H1 (cell line): Measurements from ENCODE around the gene RPTOR. TPM values are rescaled to one million over a fixed set of nuclear protein-coding genes. Genes with fewer than 3 reads are reported as not detected.

Experiments
- CTCF ChIA-PET: fragments of 300-600 bp; sonication (Branson Sonifier 250); formaldehyde crosslinking; loops from one replicate; lab custom pipeline; 2021; ENCODE audit not compliant: partially characterized antibody; lab: Charles Lee
- POLR2A ChIA-PET: fragments of 300-600 bp; sonication (Branson Sonifier 250); formaldehyde crosslinking; loops from one replicate; lab custom pipeline; 2021; ENCODE audit warnings: inconsistent platforms; ENCODE audit not compliant: partially characterized antibody; lab: Charles Lee
- DNase-seq, 2 experiments: peaks; one replicate each; pipeline versions ENCODE4 v3.0.0 to v3.0.0-alpha.2; 2010 to 2022; ENCODE audit warnings: low spot score in 2 of 2, low read depth in 1 of 2, mixed read lengths in 1 of 2
- FAIRE-seq: peaks from 2 replicates; lab custom pipeline; 2011; peaks lifted over from hg19 to GRCh38; lab: Jason Lieb, UNC
- H2AFZ ChIP-seq: 2 replicates; pipeline ENCODE4 v1.8.1; 2012; ENCODE audit warnings: low read length, inconsistent platforms
- H2AK5ac ChIP-seq: 2 replicates; pipeline ENCODE4 v1.6.1; 2013; ENCODE audit warnings: low read depth, low read length
- H2BK120ac ChIP-seq: replicated peaks from 2 replicates; pipeline ENCODE3; 2013; ENCODE audit warnings: low read depth, low read length, inconsistent platforms
- H2BK12ac ChIP-seq: 2 replicates; pipeline ENCODE4 v1.6.1; 2013; ENCODE audit warnings: low read depth, low read length
- H2BK15ac ChIP-seq: 2 replicates; pipeline ENCODE4 v1.6.1; 2013; ENCODE audit warnings: low read length
- H2BK20ac ChIP-seq: 2 replicates; pipeline ENCODE4 v1.6.1; 2013; ENCODE audit warnings: low read length
- H2BK5ac ChIP-seq: 2 replicates; pipeline ENCODE4 v1.6.1; 2013; ENCODE audit warnings: low read depth, low read length
- H3K14ac ChIP-seq: 2 replicates; pipeline ENCODE4 v1.6.1; 2013; ENCODE audit warnings: inconsistent platforms; ENCODE audit not compliant: insufficient read length
- H3K18ac ChIP-seq: 2 replicates; pipeline ENCODE4 v1.6.1; 2013; ENCODE audit warnings: low read length; ENCODE audit errors: extremely low read depth
- H3K23ac ChIP-seq: 2 replicates; pipeline ENCODE4 v1.6.1; 2013; ENCODE audit warnings: inconsistent platforms; ENCODE audit not compliant: insufficient read length
- H3K23me2 ChIP-seq: 2 replicates; pipeline ENCODE4 v1.6.1; 2013; ENCODE audit warnings: low read depth, low read length
- H3K27ac ChIP-seq: 2 replicates; pipeline ENCODE4 v1.6.1; 2011; ENCODE audit warnings: low read depth, low read length, inconsistent platforms
- H3K27me3 ChIP-seq, 4 experiments: replicated peaks in 1 of 4; 1 replicate in 1 of 4; 2 replicates in 3 of 4; pipeline versions ENCODE4 v1.6.1 to v1.8.1; 2011 to 2013; ENCODE audit warnings: low read length in 3 of 4, mild to moderate bottlenecking in 3 of 4, inconsistent platforms in 2 of 4, mixed read lengths in 2 of 4, moderate library complexity in 1 of 4; ENCODE audit not compliant: control insufficient read depth in 3 of 4, insufficient read depth in 3 of 4; ENCODE audit errors: extremely low read depth in 1 of 4
- H3K36me3 ChIP-seq, 4 experiments: 2 replicates each; pipeline versions ENCODE4 v1.6.1 to v1.8.1; 2011 to 2013; ENCODE audit warnings: mild to moderate bottlenecking in 4 of 4, low read length in 3 of 4, moderate library complexity in 2 of 4, control low read depth in 1 of 4, inconsistent platforms in 1 of 4; ENCODE audit not compliant: insufficient read depth in 4 of 4, control insufficient read depth in 2 of 4
- H3K4ac ChIP-seq: replicated peaks from 2 replicates; pipeline ENCODE3; 2013; ENCODE audit warnings: low read length, low read depth, mixed read lengths, inconsistent platforms; ENCODE audit not compliant: insufficient read length
- H3K4me1 ChIP-seq, 4 experiments: replicated peaks in 1 of 4; 1 replicate in 1 of 4; 2 replicates in 3 of 4; pipeline versions ENCODE4 v1.6.1 to v1.8.1; 2011 to 2013; ENCODE audit warnings: low read length in 3 of 4, inconsistent platforms in 2 of 4, mixed read lengths in 1 of 4; ENCODE audit not compliant: insufficient read depth in 4 of 4, control insufficient read depth in 3 of 4
- H3K4me2 ChIP-seq, 2 experiments: 2 replicates each; pipeline versions ENCODE4 v1.6.1 to v1.8.1; 2011 to 2013; ENCODE audit warnings: low read depth in 2 of 2, low read length in 2 of 2, control low read depth in 1 of 2, inconsistent platforms in 1 of 2, mild to moderate bottlenecking in 1 of 2; ENCODE audit not compliant: insufficient read depth in 1 of 2
- H3K4me3 ChIP-seq, 4 experiments: fragments of 200-600, 300-600 bp in 1 of 4; sonication (generic), shearing (Covaris generic), sonication (Bioruptor Twin) in 1 of 4; 2 replicates each; pipeline versions ENCODE4 v1.5.1 to v1.8.1; 2011 to 2016; ENCODE audit warnings: low read length in 4 of 4, low read depth in 3 of 4, control low read depth in 2 of 4, inconsistent platforms in 2 of 4, mild to moderate bottlenecking in 2 of 4, mixed read lengths in 1 of 4, moderate library complexity in 1 of 4; ENCODE audit not compliant: insufficient read depth in 2 of 4; ENCODE audit errors: extremely low read depth in 1 of 4
- H3K56ac ChIP-seq: replicated peaks from 2 replicates; pipeline ENCODE3; 2013; ENCODE audit warnings: low read depth, mild to moderate bottlenecking, mixed read lengths, low read length, inconsistent platforms; ENCODE audit not compliant: insufficient read length
- H3K79me1 ChIP-seq: 2 replicates; pipeline ENCODE4 v1.6.1; 2013; ENCODE audit warnings: low read depth, low read length, control low read depth
- H3K79me2 ChIP-seq, 2 experiments: 2 replicates each; pipeline versions ENCODE4 v1.6.1 to v1.8.1; 2012 to 2013; ENCODE audit warnings: low read length in 2 of 2, mild to moderate bottlenecking in 2 of 2, inconsistent platforms in 1 of 2; ENCODE audit not compliant: insufficient read depth in 2 of 2, control insufficient read depth in 1 of 2
- H3K9ac ChIP-seq, 4 experiments: replicated peaks in 1 of 4; 1 replicate in 1 of 4; 2 replicates in 3 of 4; pipeline versions ENCODE4 v1.6.1 to v1.8.1; 2011 to 2013; ENCODE audit warnings: low read depth in 3 of 4, low read length in 3 of 4, control low read depth in 2 of 4, mild to moderate bottlenecking in 2 of 4, moderate library complexity in 2 of 4, inconsistent platforms in 1 of 4; ENCODE audit errors: extremely low read depth in 1 of 4
- H3K9me3 ChIP-seq, 2 experiments: 2 replicates each; pipeline versions ENCODE4 v1.6.1 to v1.8.1; 2012 to 2013; ENCODE audit warnings: mild to moderate bottlenecking in 2 of 2, moderate library complexity in 2 of 2, control low read depth in 1 of 2, inconsistent platforms in 1 of 2, low read depth in 1 of 2, low read length in 1 of 2, mixed read lengths in 1 of 2; ENCODE audit not compliant: insufficient read depth in 2 of 2
- H4K20me1 ChIP-seq, 2 experiments: replicated peaks in 1 of 2; 2 replicates each; pipeline versions ENCODE3 to v1.8.1; 2011 to 2013; ENCODE audit warnings: inconsistent platforms in 2 of 2, low read length in 2 of 2, mild to moderate bottlenecking in 1 of 2; ENCODE audit not compliant: insufficient read depth in 2 of 2, control insufficient read depth in 1 of 2
- H4K5ac ChIP-seq: 2 replicates; pipeline ENCODE4 v1.6.1; 2013; ENCODE audit warnings: low read length, low read depth, mixed read lengths, inconsistent platforms; ENCODE audit not compliant: insufficient read length
- H4K8ac ChIP-seq: 2 replicates; pipeline ENCODE4 v1.8.0; 2013; ENCODE audit warnings: mild to moderate bottlenecking, moderate library complexity, low read length, inconsistent platforms; ENCODE audit not compliant: insufficient read depth; ENCODE audit errors: extremely low read depth
- H4K91ac ChIP-seq: replicated peaks from 2 replicates; pipeline ENCODE3; 2013; ENCODE audit warnings: low read length, mixed read lengths, inconsistent platforms; ENCODE audit not compliant: insufficient read length
- POLR2A ChIP-seq, 2 experiments: IDR thresholded peaks; 1 replicate in 1 of 2; 2 replicates in 1 of 2; pipeline ENCODE4 v1.6.1; 2011; ENCODE audit warnings: low read depth in 2 of 2, low read length in 2 of 2, mild to moderate bottlenecking in 2 of 2; ENCODE audit errors: control extremely low read depth in 1 of 2
- RFX5 ChIP-seq: IDR thresholded peaks from 2 replicates; pipeline ENCODE4 v1.6.1; 2011; ENCODE audit warnings: low read depth, low read length, improper control_type of control experiment, borderline replicate concordance
- RNF2 ChIP-seq: fragments of 200-900, 300-1000 bp; sonication (generic); IDR thresholded peaks from 2 replicates; pipeline ENCODE4 v1.7.1; 2016; ENCODE audit warnings: borderline replicate concordance, low read depth, mild to moderate bottlenecking, antibody characterized with exemption, low read length; ENCODE audit not compliant: poor library complexity, severe bottlenecking; ENCODE audit errors: missing control alignments
- ZNF274 ChIP-seq: IDR thresholded peaks from 2 replicates; pipeline ENCODE4 v1.7.0; 2012; ENCODE audit warnings: low read length, borderline replicate concordance; ENCODE audit errors: extremely low read depth
- WGBS, 2 experiments: shearing (Covaris generic) in 1 of 2; methylation state at CpG; one replicate each; pipeline versions ENCODE4 v1.1.6 to v1.1.7; 2013 to 2015; ENCODE audit warnings: low lambda C conversion rate in 2 of 2, mixed read lengths in 2 of 2, inconsistent platforms in 1 of 2, low coverage in 1 of 2, missing lambda C conversion rate in 1 of 2; ENCODE audit not compliant: insufficient replicate concordance in 2 of 2, insufficient coverage in 1 of 2, insufficient read length in 1 of 2; ENCODE audit errors: extremely low coverage in 1 of 2, missing lambda C conversion rate in 1 of 2; 5-methylcytosine and 5-hydroxymethylcytosine counted together
- polyA plus RNA-seq, 7 experiments: library from polyadenylated mRNA; depleted of rRNA in 3 of 7; stranded (reverse) in 5 of 7; unstranded in 2 of 7; fragments of >200 nt in 5 of 7; fragments of 200-250 nt in 2 of 7; gene quantifications; 1 replicate in 5 of 7; 2 replicates in 1 of 7; 4 replicates in 1 of 7; pipeline versions ENCODE4 v1.2.1 to v1.2.3, GENCODE V29; 2011 to 2013; ENCODE audit warnings: missing spikeins in 2 of 7, mixed read lengths in 2 of 7
- total RNA-seq: library from RNA; stranded (reverse); fragmentation: NEBNext Ultra II Directional; extraction: Animal tissue kit (Norgen Biotek cat#: 25700); gene quantifications from 2 replicates; pipeline ENCODE4 v1.2.1, GENCODE V29; 2021

RPTOR gene
- total and polyA plus RNA-seq, 2 of the 8 experiments (the other 6 are each of a cell fraction or from before 2014, with no cell fraction given): 6.9 to 28.7 TPM

- H4K91ac ChIP-seq: no peak overlapping the region
- no peak overlapping the region for H3K18ac ChIP-seq
- DNase-seq (no peak), FAIRE-seq (no peak)
- 0 out of 2 replicates have a peak overlapping the region, but pooled peaks have one; percentile 1 for H3K27ac ChIP-seq
- no peak overlapping the region for H3K4ac ChIP-seq
- 85% methylated on average over 9 of the region's 9 CpGs; no CpG with 5 or more reads in 1 of the 2 experiments for WGBS, 2 experiments
- no peak overlapping the region for H3K23ac ChIP-seq
- peaks cover 0 to 58% of the 10 kb centered on the region in 2 experiments for H3K79me2 ChIP-seq
- no peak overlapping the region for H3K4me2 ChIP-seq
- ChIA-PET POLR2A (no interaction called here), CTCF (interaction anchor here (1.0 kb wide), 1 partner anchor 25 kb away, joined by 3 read pairs; no protein-coding TSS in a partner anchor)
- H3K23me2 ChIP-seq: no peaks in the 10 kb centered on the region
- no peaks in the 10 kb centered on the region for H3K27me3 ChIP-seq
- no peak overlapping the region for H2BK20ac ChIP-seq
- no peaks in the 10 kb centered on the region for H3K9me3 ChIP-seq
- TF ChIP-seq POLR2A (IDR thresholded peaks at IDR 0.05; ENCODE audit: control extremely low read depth in 1 of 2, low read depth in 2 of 2, low read length in 2 of 2): no peak
- TF ChIP-seq RNF2: no peak
- TF ChIP-seq RFX5: no peak
- TF ChIP-seq ZNF274: no peak
- H3K14ac ChIP-seq: no peak overlapping the region
- H3K4me3 ChIP-seq: no peak overlapping the region
- no peak overlapping the region for H3K9ac ChIP-seq
- H4K20me1 ChIP-seq: peaks cover 2 to 7% of the 10 kb centered on the region in 2 experiments
- H4K5ac ChIP-seq: no peak overlapping the region
- H4K8ac ChIP-seq: no peak overlapping the region; the same call in 1 of the 2 replicates
- no peaks in the 10 kb centered on the region; a peak in 1 of 8 replicates for H3K36me3 ChIP-seq
- H2AFZ ChIP-seq: no peak overlapping the region
- H2BK5ac ChIP-seq: 0 out of 2 replicates have a peak overlapping the region, but pooled peaks have one; percentile 60
- no peak overlapping the region for H2AK5ac ChIP-seq
- no peak overlapping the region for H2BK15ac ChIP-seq
- peaks cover 14% of the 10 kb centered on the region for H3K79me1 ChIP-seq
- H3K56ac ChIP-seq: no peak overlapping the region
- H2BK12ac ChIP-seq: no peak overlapping the region
- H3K4me1 ChIP-seq: peaks cover 0 to 4% (median 0%) of the 10 kb centered on the region in 4 experiments; a peak in 3 of 7 replicates
- H2BK120ac ChIP-seq: no peak overlapping the region
Observed at GRCh38 chr17:80598813-80599545, 54.3 kb downstream of the RPTOR start.
